Activated gamma-delta T cell (primary cell): Measurements from ENCODE around the gene LRRC8B.
"Not testable (repeated sequence)": the region's sequence is repeated elsewhere in the genome, so short reads cannot be mapped to it uniquely, and the experiment has no call there.

ENCODE experiments used
- DNase-seq: peaks from one replicate; lab custom pipeline; 2025; lab: John Stamatoyannopoulos, UW

The LRRC8B gene

GRCh38 chr1:89525169-89525855 is 683 bp downstream of the LRRC8B start:
- no peak for DNase-seq

GRCh38 chr1:89527256-89527655 is 2.6 kb downstream of the LRRC8B start:
- no peak for DNase-seq

GRCh38 chr1:89527750-89528381 is 3.2 kb downstream of the LRRC8B start:
- no peak for DNase-seq

GRCh38 chr1:89528382-89528780 is 3.8 kb downstream of the LRRC8B start:
- no peak for DNase-seq

GRCh38 chr1:89529196-89529595 is 4.6 kb downstream of the LRRC8B start:
- no peak for DNase-seq

GRCh38 chr1:89530444-89531089 is 5.9 kb downstream of the LRRC8B start:
- DNase-seq, result no peak

- no peak for DNase-seq
Measured at GRCh38 chr1:89531480-89532139, 7.0 kb downstream of the LRRC8B start.

GRCh38 chr1:89532228-89532627 is 7.6 kb downstream of the LRRC8B start:
- DNase-seq, result no peak

- DNase-seq, result no peak
Measured at GRCh38 chr1:89532866-89533265, 8.2 kb downstream of the LRRC8B start.

GRCh38 chr1:89535537-89535936 is 10.9 kb downstream of the LRRC8B start:
- DNase-seq, result no peak

GRCh38 chr1:89536555-89537341 is 12.1 kb downstream of the LRRC8B start:
- DNase-seq, result no peak

GRCh38 chr1:89538361-89538760 is 13.7 kb downstream of the LRRC8B start:
- no peak for DNase-seq

GRCh38 chr1:89539128-89539527 is 14.5 kb downstream of the LRRC8B start:
- no peak for DNase-seq

GRCh38 chr1:89540406-89540970 is 15.9 kb downstream of the LRRC8B start:
- DNase-seq, result no peak

- DNase-seq, result no peak
Measured at GRCh38 chr1:89542345-89542744, 17.7 kb downstream of the LRRC8B start.

GRCh38 chr1:89543632-89544031 is 19.0 kb downstream of the LRRC8B start:
- DNase-seq, result not testable (repeated sequence)

GRCh38 chr1:89545264-89546038 is 20.8 kb downstream of the LRRC8B start:
- DNase-seq, result no peak

GRCh38 chr1:89546082-89546889 is 21.7 kb downstream of the LRRC8B start:
- DNase-seq, result no peak

- no peak for DNase-seq
Measured at GRCh38 chr1:89546934-89547562, 22.4 kb downstream of the LRRC8B start.
